HG03457 (cell line): ENCODE results near the gene ITGA8.

ENCODE experiments used
- ATAC-seq: cut with Tn5 transposase; IDR thresholded peaks from one replicate; pipeline ENCODE4 v1.9.1; 2021; ENCODE audit warnings: moderate number of reproducible peaks; ENCODE audit not compliant: unreplicated experiment

The ITGA8 gene

DNA sequence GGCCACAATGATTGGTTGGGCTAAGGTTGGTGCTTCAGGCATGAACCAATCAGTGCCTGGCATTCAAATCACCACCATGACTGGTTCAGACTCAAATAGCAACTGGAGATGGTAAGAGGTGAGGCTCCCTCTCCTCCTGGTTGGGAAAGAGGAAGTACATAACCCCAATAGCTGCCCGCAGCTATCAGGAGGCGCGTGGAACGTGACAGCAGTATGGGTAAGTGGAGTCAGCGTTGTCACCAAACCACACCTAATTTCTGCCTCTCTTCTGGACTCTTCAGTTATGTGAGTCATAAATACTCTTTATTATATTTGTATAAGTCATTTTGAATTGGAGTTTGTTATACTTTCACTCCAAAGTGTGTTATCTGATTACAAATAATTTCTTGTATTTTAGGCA is 17.9 kb upstream of the ITGA8 start:
- no peak for ATAC-seq

DNA sequence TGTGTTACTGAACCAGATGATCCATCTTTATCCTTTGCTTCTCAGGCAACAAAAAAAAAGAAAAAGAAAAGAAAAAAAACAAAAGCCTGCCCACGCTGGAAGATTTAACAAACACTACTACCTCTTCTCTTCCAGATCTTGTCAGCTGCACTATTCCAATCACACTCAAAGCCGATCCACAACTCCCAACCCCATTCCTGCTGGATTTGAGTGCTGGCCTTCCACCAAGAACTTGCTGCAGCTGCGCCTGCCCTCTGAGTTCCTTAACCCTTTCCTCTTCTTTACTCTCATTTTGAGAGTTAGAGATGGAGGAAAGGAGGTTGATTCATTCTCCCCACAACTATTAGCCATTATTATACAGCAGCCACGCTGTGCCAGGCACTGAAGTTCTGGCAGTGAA is 16.0 kb upstream of the ITGA8 start:
- ATAC-seq, result no peak

DNA sequence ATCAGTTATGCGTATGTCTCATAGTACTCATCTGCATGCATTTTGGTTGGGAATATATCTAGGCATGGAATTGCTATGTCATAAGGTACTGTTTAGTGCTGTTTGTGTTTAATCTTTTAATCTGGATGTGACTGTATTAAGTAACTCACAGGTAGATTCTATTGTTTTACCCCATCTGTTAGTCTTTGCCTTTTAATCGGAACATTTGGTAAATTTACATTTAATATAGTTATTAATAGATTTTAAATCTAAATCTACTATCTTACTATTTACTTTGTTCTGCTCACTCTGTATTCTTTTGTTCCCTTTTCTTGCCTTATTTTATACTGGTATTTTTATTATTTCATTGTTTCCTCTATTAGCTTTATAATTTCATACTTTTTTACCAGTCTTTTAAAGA is 10.6 kb upstream of the ITGA8 start:
- no peak for ATAC-seq

GRCh38 chr10:15729890-15730289 is 10.2 kb upstream of the ITGA8 start:
- ATAC-seq, result no peak

GRCh38 chr10:15726042-15726441 is 6.3 kb upstream of the ITGA8 start:
- ATAC-seq, result no peak

DNA sequence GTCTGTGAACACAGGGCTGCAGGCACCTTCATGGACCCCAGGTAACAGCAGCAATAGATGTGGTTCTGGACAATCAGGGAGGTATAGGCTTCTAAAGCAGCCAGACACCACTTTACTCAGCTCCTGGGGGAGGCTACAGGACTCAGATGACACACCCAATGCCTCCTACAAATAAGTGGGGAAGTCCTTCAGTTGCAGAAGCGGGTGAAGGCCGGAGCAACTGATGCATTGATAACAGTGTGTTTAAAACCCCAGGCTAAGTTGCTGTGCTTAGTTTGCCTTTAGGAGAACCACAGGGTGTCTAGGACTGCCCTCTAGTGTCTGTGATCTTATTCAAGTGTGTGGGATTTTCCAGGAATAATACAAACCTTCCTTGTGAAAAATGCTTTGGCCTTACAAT is 5.9 kb upstream of the ITGA8 start:
- no peak for ATAC-seq

DNA sequence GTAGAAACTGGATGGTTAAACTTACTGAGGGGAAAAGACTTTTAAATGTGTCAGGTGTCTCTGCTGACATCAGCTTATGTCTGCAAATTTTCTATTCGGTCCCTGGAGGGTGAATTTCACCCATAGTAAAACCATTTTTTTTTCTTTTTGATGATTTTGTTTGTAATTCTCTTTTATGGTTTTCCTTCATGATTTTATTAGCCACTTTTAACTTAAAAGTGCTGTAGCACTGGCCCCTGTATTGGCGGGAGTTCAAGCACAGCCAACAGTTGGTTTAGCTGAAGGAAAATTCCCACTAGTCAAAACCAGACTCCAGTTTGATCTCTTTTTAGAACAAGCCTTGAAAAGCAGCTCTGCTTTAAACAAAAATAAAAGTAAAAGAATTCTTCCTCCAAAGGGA is 5.0 kb upstream of the ITGA8 start:
- no peak for ATAC-seq

GRCh38 chr10:15723803-15724202 is 4.1 kb upstream of the ITGA8 start:
- ATAC-seq, result no peak

DNA sequence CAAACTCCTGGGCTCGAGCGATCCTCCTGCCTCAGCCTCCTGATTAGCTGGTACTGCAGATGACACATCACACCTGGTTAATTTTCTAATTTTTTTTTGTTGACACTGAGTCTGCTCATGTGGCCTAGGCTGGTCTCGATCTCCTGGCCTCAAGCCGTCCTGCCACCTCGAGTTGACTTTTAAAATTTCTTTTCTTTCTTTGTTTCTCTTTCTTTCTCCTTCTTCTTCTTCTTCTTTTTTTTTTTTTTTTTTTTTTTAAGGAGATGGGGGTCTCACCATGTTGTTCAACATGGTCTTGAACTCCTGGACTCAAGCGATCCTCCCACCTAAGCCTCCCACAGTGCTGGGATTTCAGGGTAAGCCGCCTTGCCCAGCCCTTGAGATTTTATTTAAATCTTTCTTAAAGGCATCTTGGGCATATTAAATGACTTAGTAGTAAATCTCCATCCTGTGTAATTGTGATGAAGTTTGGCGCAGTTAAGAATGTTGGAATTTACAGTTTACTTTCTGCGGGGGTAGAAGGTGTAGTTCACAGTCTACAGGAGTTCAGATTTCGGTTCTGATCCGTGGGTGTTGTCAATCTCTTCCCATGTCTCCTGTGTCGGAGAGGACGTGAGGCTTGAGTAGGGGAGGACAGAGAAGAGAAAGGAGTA is 1.0 kb upstream of the ITGA8 start:
- ATAC-seq, result no peak

GRCh38 chr10:15719049-15719898 is 448 bp downstream of the ITGA8 start:
- ATAC-seq, result no peak

- ATAC-seq, result no peak
Measured at GRCh38 chr10:15718694-15719048, 1.1 kb downstream of the ITGA8 start.

- no peak for ATAC-seq
Measured at GRCh38 chr10:15715619-15716227, 4.0 kb downstream of the ITGA8 start.

- ATAC-seq, result no peak
Measured at GRCh38 chr10:15714847-15715246, 4.9 kb downstream of the ITGA8 start.

DNA sequence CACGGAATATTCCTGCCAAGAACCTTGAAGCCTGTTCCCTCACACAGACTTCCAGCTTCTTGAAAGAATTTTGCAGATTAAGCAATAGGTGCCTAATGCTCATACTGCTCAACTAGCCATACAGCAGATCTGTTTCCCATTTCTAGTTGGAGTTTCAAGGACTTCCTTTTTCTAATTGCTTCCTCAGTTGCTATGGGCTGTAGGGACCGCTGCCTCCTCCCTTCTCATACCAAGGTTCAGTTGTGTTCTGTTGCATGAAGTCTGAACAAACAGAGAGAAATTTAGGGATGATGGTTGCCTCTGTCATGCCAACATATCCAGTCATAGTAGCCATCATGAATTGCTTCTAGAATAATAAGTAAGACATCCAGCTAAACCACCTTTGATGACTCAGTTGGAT is 6.8 kb downstream of the ITGA8 start:
- ATAC-seq, result no peak

- no peak for ATAC-seq
Measured at GRCh38 chr10:15710455-15710854, 9.3 kb downstream of the ITGA8 start.

GRCh38 chr10:15705298-15705697 is 14.4 kb downstream of the ITGA8 start:
- ATAC-seq, result no peak

DNA sequence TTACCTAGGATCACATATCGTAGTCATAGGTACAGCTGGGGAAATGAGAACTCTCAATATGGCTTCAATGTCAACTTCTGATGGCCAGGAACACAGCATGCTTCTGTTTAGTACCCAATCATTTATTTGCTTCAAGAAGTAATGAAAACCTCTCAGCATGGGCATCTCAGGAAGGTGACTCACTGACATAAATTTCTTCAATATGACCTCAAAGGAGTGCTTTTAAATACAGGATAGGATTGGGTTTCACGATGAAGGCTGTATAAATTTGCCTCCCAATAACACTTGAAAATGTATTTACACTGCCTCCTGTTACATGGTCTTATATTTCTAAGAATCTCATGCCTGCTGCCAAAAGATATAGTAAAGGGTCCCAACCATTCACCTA is 15.1 kb downstream of the ITGA8 start:
- ATAC-seq, result no peak

GRCh38 chr10:15703944-15704580 is 15.7 kb downstream of the ITGA8 start:
- no peak for ATAC-seq

DNA sequence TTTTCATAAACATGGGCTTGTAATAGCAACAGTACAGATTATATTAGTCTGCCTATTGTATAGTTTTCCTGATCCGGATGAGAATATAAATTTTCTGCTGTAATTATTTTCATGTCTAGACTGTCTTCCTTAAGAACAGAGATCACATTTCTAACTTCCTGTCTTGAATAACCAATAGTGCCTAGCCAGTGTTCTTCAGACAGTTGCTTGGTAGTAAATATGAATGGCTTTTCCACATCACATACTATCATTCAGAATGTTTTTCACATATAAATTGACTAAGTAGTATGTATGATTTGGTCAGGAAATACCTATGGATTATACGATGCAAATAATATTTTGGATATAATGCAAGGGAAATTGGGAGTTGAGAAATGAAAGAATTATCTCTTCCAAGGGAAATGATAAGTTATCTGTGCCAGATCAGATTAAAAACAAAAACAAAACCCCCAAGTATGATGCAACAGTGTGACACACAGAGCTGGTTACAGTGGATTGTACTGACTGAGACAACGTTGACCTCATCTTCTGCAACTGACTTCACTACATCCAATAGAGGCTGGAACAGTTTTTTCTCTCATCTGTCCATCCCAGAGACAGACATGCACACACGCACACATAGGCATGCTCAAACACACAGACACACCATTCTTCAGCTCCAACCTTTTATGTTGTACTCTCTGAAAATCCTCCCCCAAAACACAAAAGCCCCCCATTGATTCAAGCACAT is 16.4 kb downstream of the ITGA8 start:
- ATAC-seq, result no peak

- no peak for ATAC-seq
Measured at GRCh38 chr10:15700078-15700674, 19.5 kb downstream of the ITGA8 start.

GRCh38 chr10:15695852-15696251 is 23.9 kb downstream of the ITGA8 start:
- no peak for ATAC-seq
